OCI-M2 (cell line): ENCODE measurements around the gene PTCHD1.

ENCODE experiments used
- DNase-seq: peaks from one replicate; lab custom pipeline; 2025; ENCODE audit not compliant: unreplicated experiment; lab: John Stamatoyannopoulos, UW

The PTCHD1 gene

GRCh38 chrX:23344904-23345271 lies 10.2 kb downstream of the PTCHD1 start:
- no peak for DNase-seq

DNA sequence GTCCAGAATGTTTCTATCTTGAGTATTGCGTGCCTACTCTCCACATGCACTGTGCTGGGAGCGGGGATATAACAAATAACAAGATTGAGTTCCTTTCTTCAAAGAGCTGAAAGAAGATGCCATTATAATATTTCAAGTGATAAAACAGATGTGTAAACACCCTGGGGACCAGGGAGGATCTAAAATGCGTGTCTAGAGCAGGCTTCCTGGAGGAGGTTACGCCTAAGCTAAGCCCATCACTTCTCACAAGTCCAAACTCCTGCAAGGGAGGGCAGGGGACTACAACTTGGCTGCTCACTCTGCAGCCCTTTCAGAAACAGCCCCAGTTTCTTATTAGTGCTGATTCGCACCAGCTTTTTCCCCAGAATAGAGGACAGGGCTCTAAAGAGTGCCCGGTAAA lies 21.5 kb downstream of the PTCHD1 start:
- no peak for DNase-seq

DNA sequence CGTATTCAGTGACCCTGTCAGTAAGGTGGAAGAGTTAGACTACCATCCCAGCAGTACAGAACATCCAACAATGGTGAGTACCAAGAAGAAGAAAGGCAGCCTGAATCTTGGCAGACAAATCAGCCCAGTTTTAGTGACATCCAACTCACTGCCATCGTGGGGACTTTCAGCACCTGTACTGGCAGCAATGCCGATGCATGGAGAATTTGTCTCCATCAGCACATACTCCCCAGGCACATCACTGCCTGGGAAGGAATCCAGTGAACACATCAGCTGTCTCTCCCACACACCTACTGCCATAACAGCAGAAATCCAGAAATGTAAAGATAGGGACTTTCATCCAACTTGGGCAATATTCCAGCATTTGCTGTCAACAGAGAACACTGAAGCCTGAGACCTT lies 29.8 kb downstream of the PTCHD1 start:
- DNase-seq, result no peak

GRCh38 chrX:23365541-23365940 lies 30.9 kb downstream of the PTCHD1 start:
- DNase-seq, result no peak

DNA sequence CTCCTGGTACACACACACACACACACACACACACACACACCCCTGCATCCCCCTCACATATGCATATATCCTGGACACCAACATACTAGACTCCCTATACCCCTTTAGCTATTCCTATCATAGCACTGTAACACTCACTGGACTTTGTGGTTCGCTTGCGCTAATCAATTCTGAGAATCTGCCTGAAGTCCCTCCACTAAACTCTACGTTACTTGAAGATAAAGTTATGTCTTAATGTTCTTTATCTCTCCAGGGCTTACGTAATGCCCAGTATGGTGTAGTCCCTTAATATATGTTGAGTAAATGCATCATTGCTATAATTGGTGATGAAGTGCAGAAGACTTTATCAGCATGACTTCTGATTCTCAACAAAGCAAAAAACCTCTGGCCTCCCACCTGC lies 32.3 kb downstream of the PTCHD1 start:
- DNase-seq, result no peak

DNA sequence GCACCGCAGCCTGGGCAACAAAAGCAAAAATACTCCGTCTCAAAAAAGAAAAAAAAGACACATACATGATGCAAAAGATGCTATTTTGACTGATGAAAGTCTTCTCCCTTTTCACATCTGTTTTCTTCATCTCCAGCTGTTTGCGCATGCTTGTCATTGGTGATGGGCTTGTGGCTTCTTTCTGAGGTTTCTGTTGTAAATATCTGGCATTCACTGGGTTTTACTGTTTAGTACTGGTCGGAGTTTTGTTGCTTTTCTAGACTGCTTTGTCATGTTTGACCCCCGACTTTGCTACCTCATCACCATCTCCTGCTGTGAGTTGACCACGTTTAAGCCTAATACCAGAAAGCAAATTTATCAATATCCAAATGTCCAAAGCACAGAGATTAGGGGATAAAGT lies 34.4 kb downstream of the PTCHD1 start:
- no peak for DNase-seq

DNA sequence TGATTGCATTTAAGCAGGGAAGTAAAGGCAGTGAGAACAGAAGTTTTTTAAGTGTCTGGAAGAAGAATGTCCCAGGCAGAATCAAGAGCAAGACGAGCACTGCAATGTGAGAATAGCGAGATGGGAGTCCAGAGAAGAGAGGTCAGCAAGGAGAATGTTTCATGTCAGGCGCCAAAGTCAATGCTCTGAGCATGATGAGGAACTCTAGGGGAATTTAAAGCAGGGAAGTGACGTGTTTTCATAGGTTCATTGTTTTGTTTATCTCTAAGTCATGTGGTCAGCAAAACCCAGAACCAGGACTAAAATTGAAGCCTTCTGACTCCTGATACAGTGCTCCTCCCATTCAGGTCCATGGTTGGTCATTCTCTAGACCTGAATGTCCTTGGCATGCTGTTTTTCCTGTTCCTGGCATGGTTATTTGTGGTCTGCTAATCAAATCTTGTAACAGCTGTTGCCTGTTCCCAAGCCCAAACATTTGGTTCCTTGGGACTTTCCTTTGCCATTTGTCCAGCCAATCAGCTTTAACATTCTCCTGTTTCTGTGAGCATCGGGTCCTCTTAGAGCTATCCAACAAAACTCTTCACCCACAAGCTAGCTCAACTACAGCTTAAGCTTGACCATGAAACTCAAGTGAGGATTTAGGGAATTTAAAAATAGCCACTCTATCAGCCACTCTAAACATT lies 37.7 kb downstream of the PTCHD1 start:
- no peak for DNase-seq

GRCh38 chrX:23373129-23373804 lies 38.6 kb downstream of the PTCHD1 start:
- no peak for DNase-seq

- no peak for DNase-seq
Observed at GRCh38 chrX:23374291-23374690, 39.6 kb downstream of the PTCHD1 start.

- DNase-seq, result no peak
Observed at GRCh38 chrX:23376581-23376980, 41.9 kb downstream of the PTCHD1 start.

DNA sequence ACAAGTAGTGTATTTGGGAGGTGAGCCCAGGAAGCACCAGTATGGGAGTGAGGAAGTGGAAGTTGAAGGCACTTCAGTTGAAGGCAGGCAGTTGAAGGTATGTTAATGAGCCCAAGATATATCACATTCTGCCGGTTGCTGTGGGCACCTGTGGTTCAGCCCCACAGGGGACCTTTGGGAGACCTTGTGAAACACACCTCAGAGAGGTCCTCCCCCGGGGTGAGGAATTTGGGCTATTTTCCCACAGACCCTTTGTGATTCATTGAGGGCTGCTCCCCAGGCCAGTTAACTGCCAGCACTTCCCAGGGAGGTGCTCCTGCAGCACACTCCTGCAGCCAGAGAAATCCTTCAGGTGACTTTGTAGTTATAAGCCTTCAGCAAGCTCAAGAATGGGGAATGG lies 45.9 kb downstream of the PTCHD1 start:
- DNase-seq, result no peak

DNA sequence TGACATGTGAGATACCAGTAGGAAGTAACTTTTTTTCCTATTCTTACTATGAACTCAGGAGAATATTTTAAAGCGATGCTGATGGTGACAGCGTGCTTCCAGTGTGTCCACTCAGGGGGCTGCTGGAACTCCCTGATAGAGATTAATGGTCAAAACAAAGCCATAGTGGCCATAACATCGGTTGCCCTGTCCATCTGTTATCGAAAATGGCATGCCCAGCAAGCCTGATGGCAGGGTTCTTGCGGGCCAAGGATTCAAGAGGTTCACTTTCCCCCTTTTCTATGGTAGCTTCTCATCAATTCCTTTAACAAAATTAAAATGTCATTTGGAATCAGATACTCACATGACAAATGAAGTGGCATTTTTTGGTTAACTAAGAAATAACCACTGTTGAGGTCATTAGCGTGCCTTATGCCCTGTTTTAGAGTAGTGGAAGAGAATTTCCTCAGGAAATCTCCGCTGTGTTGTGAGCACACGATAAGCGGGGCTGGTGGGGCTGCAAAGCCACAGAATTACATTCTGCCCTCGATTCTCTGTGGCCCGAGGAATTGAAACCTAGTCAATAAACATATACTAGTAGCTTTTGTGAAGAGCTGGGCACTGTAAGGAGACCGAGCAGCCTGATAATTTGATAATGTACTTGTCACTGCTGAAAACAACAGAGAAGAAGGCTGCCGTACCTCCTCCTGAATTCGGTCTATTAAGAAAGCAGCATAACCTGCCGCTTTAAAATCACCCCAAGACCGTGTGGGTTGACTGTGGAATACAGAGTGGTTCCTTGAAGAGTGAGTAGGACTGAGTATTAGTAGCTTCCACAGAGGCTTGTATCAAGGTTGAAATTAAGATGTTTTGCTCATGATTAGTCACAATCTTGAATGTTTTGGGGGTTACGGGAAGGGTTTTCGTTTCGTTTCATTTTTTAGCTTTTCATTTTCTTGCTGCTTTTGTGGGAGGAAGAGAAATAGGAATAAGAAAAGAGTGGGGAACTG lies 46.7 kb downstream of the PTCHD1 start:
- no peak for DNase-seq

DNA sequence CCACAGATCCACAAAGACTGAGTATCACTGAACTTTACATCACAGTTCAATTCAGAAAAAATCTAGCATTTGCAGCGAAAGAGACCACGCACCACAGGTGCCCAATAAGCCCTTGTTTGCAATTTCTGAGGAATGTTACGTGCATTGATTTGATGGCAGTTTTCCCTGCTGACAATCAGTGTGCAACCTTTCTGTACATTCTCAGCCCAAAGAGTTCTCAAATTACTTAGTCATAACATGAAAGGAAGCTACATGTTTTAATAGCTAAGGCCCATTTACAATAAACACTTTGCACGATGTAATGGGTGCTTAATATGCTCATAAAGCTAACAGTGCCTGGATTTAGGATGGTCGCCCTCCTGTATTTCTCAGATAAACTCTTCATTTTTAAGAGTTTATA lies 47.9 kb downstream of the PTCHD1 start:
- no peak for DNase-seq

DNA sequence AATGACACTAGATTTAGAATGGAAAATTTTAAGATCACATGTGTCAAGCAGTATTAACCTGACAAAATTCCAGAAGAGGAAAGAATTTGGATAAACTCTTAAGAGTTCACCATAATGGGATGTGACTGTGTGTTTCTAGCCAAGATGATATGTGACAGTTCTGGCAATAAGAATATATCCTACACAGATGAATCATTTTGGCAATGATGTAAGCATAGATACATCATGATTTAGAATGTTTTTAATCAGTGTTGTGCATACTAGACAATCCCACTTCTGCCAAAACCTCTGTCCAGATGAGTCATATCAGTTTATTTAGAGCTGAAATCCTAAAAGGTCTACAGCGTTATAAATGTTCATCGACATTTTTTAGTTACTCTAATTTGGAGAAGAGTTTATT lies 48.8 kb downstream of the PTCHD1 start:
- DNase-seq, result no peak

DNA sequence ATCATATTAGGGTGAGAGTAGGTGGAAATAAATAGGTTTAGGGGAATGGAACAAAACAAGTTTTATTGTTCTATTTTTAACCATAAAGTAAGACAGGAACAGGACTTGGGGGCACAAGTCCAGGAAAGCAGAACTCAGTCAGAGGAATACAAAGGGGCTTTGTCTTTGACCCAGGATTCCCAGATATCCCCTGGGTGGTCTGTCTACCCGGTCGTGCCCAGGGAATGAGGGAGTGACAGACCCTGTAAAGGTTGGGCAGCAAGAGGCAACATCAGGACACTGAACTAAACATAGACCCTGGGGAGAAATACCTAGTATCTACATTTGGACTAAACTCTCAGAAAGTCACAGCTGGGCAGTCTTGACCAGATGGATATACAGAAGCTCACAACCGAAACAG lies 50.6 kb downstream of the PTCHD1 start:
- no peak for DNase-seq

- no peak for DNase-seq
Observed at GRCh38 chrX:23386260-23386659, 51.6 kb downstream of the PTCHD1 start.

DNA sequence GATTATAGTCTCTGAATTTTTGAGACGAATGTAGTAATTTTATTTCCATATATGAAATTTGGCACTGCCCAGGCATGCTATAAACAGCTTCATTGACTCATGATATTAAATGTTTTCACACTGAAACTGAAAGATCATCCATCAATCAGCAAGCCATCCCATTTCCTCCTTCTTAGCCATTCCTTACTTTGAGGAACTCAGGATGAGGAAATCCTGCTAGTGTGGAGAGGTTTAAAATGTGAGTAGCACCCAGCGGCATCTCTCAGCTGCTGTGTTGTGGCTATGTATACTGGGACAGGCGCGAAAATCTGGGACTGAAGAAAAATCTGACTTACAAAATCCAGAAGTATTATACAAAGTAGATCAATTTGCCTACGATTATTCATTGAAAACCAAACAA lies 52.1 kb downstream of the PTCHD1 start:
- no peak for DNase-seq

- no peak for DNase-seq
Observed at GRCh38 chrX:23387550-23388184, 53.0 kb downstream of the PTCHD1 start.

DNA sequence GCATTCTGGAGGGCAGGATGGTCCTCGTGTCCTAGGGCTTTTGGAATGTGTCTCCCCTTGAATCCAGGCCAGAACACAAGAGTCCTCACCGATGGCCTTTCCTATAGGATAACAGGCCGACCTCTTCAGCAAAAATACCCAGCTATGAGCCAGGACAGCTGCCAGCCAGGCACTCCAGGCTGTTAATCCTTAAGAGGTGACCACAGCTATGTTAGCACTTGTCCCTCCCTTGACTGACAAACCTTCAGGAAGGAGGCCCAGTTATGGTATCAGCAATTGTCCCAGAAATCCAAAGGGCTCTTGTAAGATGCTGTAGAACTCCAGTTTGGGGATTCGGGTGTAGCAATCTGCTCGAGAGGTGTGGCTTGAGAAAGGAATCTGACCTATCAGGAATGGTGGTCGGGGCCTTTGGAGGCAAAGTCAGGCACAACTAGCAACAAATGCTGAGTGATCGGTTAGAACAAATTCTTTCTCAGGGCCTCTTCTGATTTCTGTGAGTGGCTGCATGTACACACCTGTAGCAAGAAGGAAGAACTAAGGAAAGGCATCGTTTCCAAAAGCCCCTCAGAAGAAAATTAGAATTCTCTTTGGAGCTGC lies 54.6 kb downstream of the PTCHD1 start:
- DNase-seq, result no peak

DNA sequence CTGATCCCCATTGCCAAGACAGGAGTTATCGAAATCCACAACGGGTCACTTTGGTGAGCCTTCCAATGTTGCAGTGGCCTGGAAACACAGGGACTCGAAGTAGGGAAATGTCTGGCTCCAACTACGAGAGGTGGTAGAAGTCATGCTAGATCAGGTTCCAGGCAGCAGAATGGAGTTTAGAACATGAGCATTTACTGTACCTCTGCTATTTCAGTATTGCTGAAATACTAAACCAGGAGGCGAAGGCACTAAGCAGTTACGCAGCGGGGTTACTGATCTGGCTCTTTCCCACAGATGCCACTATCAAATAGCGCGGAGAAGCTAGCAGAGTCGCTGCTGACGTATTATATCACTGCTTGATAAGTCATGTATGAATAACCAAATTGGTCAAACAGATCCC lies 56.3 kb downstream of the PTCHD1 start:
- no peak for DNase-seq

- no peak for DNase-seq
Observed at GRCh38 chrX:23392195-23392594, 57.5 kb downstream of the PTCHD1 start.
